ENCODE data around the gene UNC5A. TPM values are rescaled to one million over a fixed set of nuclear protein-coding genes. Genes with fewer than 3 reads are reported as not detected.
A peak's percentile ranks its signal among the peaks of the same experiment; 100 is the strongest.

UNC5A gene
- total RNA-seq, 1 experiment from 2014 or later: 10.1 TPM

DNA sequence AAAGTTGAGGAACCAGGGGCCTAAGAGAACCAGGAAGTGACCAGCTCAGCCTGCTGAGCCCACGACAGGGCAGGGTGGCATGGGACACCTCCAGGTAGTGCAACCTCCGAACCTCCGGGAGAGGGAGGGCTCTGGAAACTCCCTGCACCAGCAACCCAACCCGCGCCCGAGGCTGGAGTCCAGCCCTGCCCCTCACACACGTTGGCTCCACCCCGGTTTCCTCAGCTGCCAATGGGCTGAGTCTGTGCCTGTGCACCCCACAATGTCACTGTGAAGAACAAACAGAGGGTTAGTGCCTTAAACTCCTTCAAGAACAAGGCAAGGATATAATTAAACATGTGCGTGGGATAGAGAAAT lies 17.0 kb upstream of the UNC5A start:
- TF ChIP-seq RAD21 (IDR thresholded peaks at IDR 0.05; ENCODE audit: low read depth): no peak
- no peak for TF ChIP-seq FOSL1 (IDR thresholded peaks at IDR 0.05; ENCODE audit: low read depth)
- BruUV-seq (replicated peaks): no TSS peak
- ChIA-PET POLR2A (no interaction called here), CTCF (no interaction called here), RAD21 (ENCODE audit: low non-redundant PET in 1 of 2, low total read pairs in 2 of 2, uncharacterized antibody in 2 of 2, unreplicated experiment in 2 of 2) (no interaction called here)
- Histone ChIP-seq H3K4me1 (ENCODE audit: control insufficient read depth in 1 of 2, insufficient read depth in 2 of 2, low read length in 2 of 2) (peaks cover 3 to 25% of the 10 kb centered on the region in 2 experiments; a peak in 2 of 4 replicates), H3K9ac (ENCODE audit: low read length) (no peak overlapping the region; the same call in 1 of the 2 replicates), H3K36me3 (ENCODE audit: control insufficient read depth in 1 of 2, insufficient read depth in 2 of 2, low read length in 2 of 2) (no peaks in the 10 kb centered on the region), H3K4me3 (replicated peaks in 1 of 2; ENCODE audit: low read depth in 1 of 2, low read length in 2 of 2) (no peak overlapping the region), H3K27ac (ENCODE audit: low read depth, low read length) (no peak overlapping the region), H3K27me3 (ENCODE audit: insufficient read depth, low read length) (peaks cover 9% of the 10 kb centered on the region; the same call in 1 of the 2 replicates), H4K20me1 (ENCODE audit: insufficient read depth) (no peaks in the 10 kb centered on the region), H3K9me3 (ENCODE audit: control insufficient read depth in 1 of 2, insufficient read depth in 1 of 2, low read depth in 1 of 2, low read length in 2 of 2) (no peaks in the 10 kb centered on the region), H3K4me2 (ENCODE audit: low read length) (peak overlapping the region; percentile 54), H3K9me2 (ENCODE audit: insufficient read depth) (no peaks in the 10 kb centered on the region), H2AFZ (ENCODE audit: low read depth, low read length, poor library complexity, severe bottlenecking) (no peak overlapping the region), H3K79me2 (ENCODE audit: insufficient read depth, low read length) (no peaks in the 10 kb centered on the region)
- no peak for DNase-seq (ENCODE audit: low read depth, low spot score)
- ATAC-seq: peak; percentile 96
- intact Hi-C loops (cut with micrococcal nuclease): no loop called here

GRCh38 chr5:176793736-176794135 lies 16.6 kb upstream of the UNC5A start:
- no peaks in the 10 kb centered on the region for H3K9me3 ChIP-seq (ENCODE audit: control insufficient read depth in 1 of 2, insufficient read depth in 1 of 2, low read depth in 1 of 2, low read length in 2 of 2)
- H2AFZ ChIP-seq (ENCODE audit: low read depth, low read length, poor library complexity, severe bottlenecking): no peak overlapping the region
- no peak for TF ChIP-seq EZH2phosphoT487 (IDR thresholded peaks at IDR 0.05; ENCODE audit: borderline replicate concordance)
- TF ChIP-seq RAD21 (IDR thresholded peaks at IDR 0.05; ENCODE audit: low read depth): no peak
- TF ChIP-seq SIN3A (IDR thresholded peaks at IDR 0.05; ENCODE audit: low read depth): no peak
- no peak for TF ChIP-seq ZNF274 (IDR thresholded peaks at IDR 0.05; ENCODE audit: low read depth, low read length)
- no peak for TF ChIP-seq ZFX (IDR thresholded peaks at IDR 0.05)
- TF ChIP-seq CTCF (IDR thresholded peaks at IDR 0.05 in 2 of 3, conservative IDR thresholded peaks at IDR 0.05 in 1 of 3; ENCODE audit: borderline replicate concordance in 1 of 3, insufficient read depth in 1 of 3, low read depth in 2 of 3, low read length in 2 of 3): no peak
- TF ChIP-seq EZH2 (IDR thresholded peaks at IDR 0.05): no peak
- TF ChIP-seq ELF1 (IDR thresholded peaks at IDR 0.05; ENCODE audit: borderline replicate concordance, low read depth): no peak
- H3K4me3 ChIP-seq (replicated peaks in 1 of 2; ENCODE audit: low read depth in 1 of 2, low read length in 2 of 2): no peak overlapping the region
- no peak overlapping the region for H3K27ac ChIP-seq (ENCODE audit: low read depth, low read length)
- H4K20me1 ChIP-seq (ENCODE audit: insufficient read depth): no peaks in the 10 kb centered on the region
- H3K4me1 ChIP-seq (ENCODE audit: control insufficient read depth in 1 of 2, insufficient read depth in 2 of 2, low read length in 2 of 2): peaks cover 3 to 25% of the 10 kb centered on the region in 2 experiments; a peak in 2 of 4 replicates
- H3K79me2 ChIP-seq (ENCODE audit: insufficient read depth, low read length): no peaks in the 10 kb centered on the region
- DNase-seq (ENCODE audit: low read depth, low spot score): no peak
- intact Hi-C loops (cut with micrococcal nuclease): no loop called here
- peaks cover 9% of the 10 kb centered on the region; the same call in 1 of the 2 replicates for H3K27me3 ChIP-seq (ENCODE audit: insufficient read depth, low read length)
- no peaks in the 10 kb centered on the region for H3K36me3 ChIP-seq (ENCODE audit: control insufficient read depth in 1 of 2, insufficient read depth in 2 of 2, low read length in 2 of 2)
- RAD21 ChIA-PET (ENCODE audit: low non-redundant PET in 1 of 2, low total read pairs in 2 of 2, uncharacterized antibody in 2 of 2, unreplicated experiment in 2 of 2): no interaction called here
- peak; percentile 4; the same call in 1 of the 2 replicates for ATAC-seq
- no peaks in the 10 kb centered on the region for H3K9me2 ChIP-seq (ENCODE audit: insufficient read depth)
- CTCF ChIA-PET: no interaction called here
- H3K4me2 ChIP-seq (ENCODE audit: low read length): no peak overlapping the region
- H3K9ac ChIP-seq (ENCODE audit: low read length): no peak overlapping the region
- POLR2A ChIA-PET: no interaction called here
- BruUV-seq (replicated peaks): no TSS peak
